ENCODE results near the gene FHAD1. TPM values are rescaled to one million over a fixed set of nuclear protein-coding genes. Genes with fewer than 3 reads are reported as not detected.
A peak's percentile ranks its signal among the peaks of the same experiment; 100 is the strongest.

FHAD1 gene
- total and polyA plus RNA-seq, 4 donors: under 0.01 to 0.13 (median 0.05) TPM; not detected in 1

GRCh38 chr1:15411593-15412137 lies 164.6 kb downstream of the FHAD1 start:
- no peaks in the 10 kb centered on the region for H3K36me3 ChIP-seq (ENCODE audit: control insufficient read depth in 4 of 4, insufficient read depth in 3 of 4, low read depth in 1 of 4, low read length in 3 of 4)
- H3K9ac ChIP-seq (ENCODE audit: low read depth in 1 of 2, low read length in 2 of 2): peak overlapping the region in 1 of 2 donors; percentile 17
- H3K27me3 ChIP-seq (ENCODE audit: control insufficient read depth in 4 of 4, insufficient read depth in 4 of 4, low read length in 3 of 4): no peaks in the 10 kb centered on the region
- H3K9me3 ChIP-seq (ENCODE audit: control insufficient read depth in 4 of 4, low read length in 3 of 4): no peaks in the 10 kb centered on the region
- WGBS: 63% methylated on average over 12 of the region's 12 CpGs
- DNase-seq (ENCODE audit: low spot score): no peak
- TF ChIP-seq EGR1 (IDR thresholded peaks at IDR 0.05; ENCODE audit: low read depth in 2 of 2) (no peak), NR2F2 (IDR thresholded peaks at IDR 0.05) (no peak), REST (IDR thresholded peaks at IDR 0.05) (no peak)
- peaks cover 2 to 14% (median 8%) of the 10 kb centered on the region in 4 donors for H3K4me1 ChIP-seq (ENCODE audit: control insufficient read depth in 4 of 4, insufficient read depth in 4 of 4, low read length in 3 of 4)
- peak overlapping the region; percentile 49 to 53 for H3K27ac ChIP-seq (ENCODE audit: low read depth in 1 of 2, low read length in 2 of 2)
- H3K4me3 ChIP-seq (ENCODE audit: low read depth in 1 of 3, low read length in 3 of 3): peak overlapping the region in 2 of 3 donors; percentile 5 to 89

- Histone ChIP-seq H3K9ac (ENCODE audit: low read depth in 1 of 2, low read length in 2 of 2) (peak overlapping the region in 1 of 2 donors; percentile 6), H3K27me3 (ENCODE audit: control insufficient read depth in 4 of 4, insufficient read depth in 4 of 4, low read length in 3 of 4) (no peaks in the 10 kb centered on the region), H3K27ac (ENCODE audit: low read depth in 1 of 2, low read length in 2 of 2) (no peak overlapping the region), H3K4me1 (ENCODE audit: control insufficient read depth in 4 of 4, insufficient read depth in 4 of 4, low read length in 3 of 4) (peaks cover 2 to 14% (median 8%) of the 10 kb centered on the region in 4 donors), H3K36me3 (ENCODE audit: control insufficient read depth in 4 of 4, insufficient read depth in 3 of 4, low read depth in 1 of 4, low read length in 3 of 4) (no peaks in the 10 kb centered on the region), H3K9me3 (ENCODE audit: control insufficient read depth in 4 of 4, low read length in 3 of 4) (no peaks in the 10 kb centered on the region), H3K4me3 (ENCODE audit: low read depth in 1 of 3, low read length in 3 of 3) (no peak overlapping the region)
- DNase-seq (ENCODE audit: low spot score): no peak
- TF ChIP-seq YY1 (IDR thresholded peaks at IDR 0.05): no peak
- no peak for TF ChIP-seq CTCF (IDR thresholded peaks at IDR 0.05; ENCODE audit: low read depth, low read length, missing input control)
- no peak for TF ChIP-seq HNF4A (conservative IDR thresholded peaks at IDR 0.05)
- no peak for TF ChIP-seq TAF1 (conservative IDR thresholded peaks at IDR 0.05)
- TF ChIP-seq RAD21 (IDR thresholded peaks at IDR 0.05): no peak
- no peak for TF ChIP-seq RXRA (IDR thresholded peaks at IDR 0.05)
- TF ChIP-seq FOXA1 (IDR thresholded peaks at IDR 0.05): no peak
- TF ChIP-seq GABPA (IDR thresholded peaks at IDR 0.05 in 1 of 2, conservative IDR thresholded peaks at IDR 0.05 in 1 of 2): no peak
- no peak for TF ChIP-seq HNF4G (IDR thresholded peaks at IDR 0.05)
- TF ChIP-seq ATF3 (IDR thresholded peaks at IDR 0.05): no peak
- TF ChIP-seq FOXA2 (IDR thresholded peaks at IDR 0.05): no peak
- TF ChIP-seq MAX (IDR thresholded peaks at IDR 0.05): no peak
- no peak for TF ChIP-seq ZBTB33 (IDR thresholded peaks at IDR 0.05)
- no peak for TF ChIP-seq SP1 (IDR thresholded peaks at IDR 0.05)
- 78% methylated on average over 16 of the region's 16 CpGs for WGBS
Measured at GRCh38 chr1:15412175-15412800, 165.3 kb downstream of the FHAD1 start.

Data from liver (tissue), 9 donors.